ENCODE data around the gene CPNE2. TPM values are rescaled to one million over a fixed set of nuclear protein-coding genes. Genes with fewer than 3 reads are reported as not detected.

CPNE2 gene
- total RNA-seq, 1 experiment from 2014 or later: 43.4 TPM

DNA sequence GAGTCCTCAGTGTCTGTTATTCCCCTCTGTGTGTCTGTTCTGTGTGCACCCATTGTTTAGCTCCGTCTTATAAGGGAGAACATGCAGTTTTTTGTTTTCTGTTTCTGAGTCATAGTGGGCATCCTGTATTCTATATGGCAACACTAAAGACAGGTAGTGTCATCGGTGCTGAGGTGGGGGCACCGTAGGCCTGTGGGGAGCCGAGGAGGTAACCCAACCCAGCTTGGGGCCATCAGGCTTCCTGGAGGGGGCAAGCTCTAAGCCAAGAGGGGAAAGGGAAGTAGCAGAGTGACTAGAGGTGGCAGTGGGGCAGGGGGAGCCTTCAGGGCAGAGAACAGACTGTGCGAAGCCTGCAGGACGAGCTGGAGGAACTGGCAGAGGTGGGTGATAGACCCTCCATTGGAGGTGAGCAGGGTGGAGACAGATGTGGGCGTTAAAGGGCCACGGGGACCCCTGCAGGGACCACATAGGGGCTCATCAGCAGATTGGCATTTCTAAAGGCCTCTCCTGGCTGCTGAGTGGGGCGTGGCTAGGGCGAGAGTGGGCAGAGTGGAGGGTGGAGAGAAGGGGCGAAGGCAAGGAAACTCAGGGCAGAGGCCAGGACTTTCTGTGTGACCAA is 36.5 kb downstream of the CPNE2 start:
- POLR2A ChIA-PET: no interaction called here
- Histone ChIP-seq H3K4me1 (ENCODE audit: control insufficient read depth, insufficient read depth, low read length) (no peaks in the 10 kb centered on the region), H3K36me3 (ENCODE audit: control insufficient read depth, insufficient read depth, low read length) (no peaks in the 10 kb centered on the region), H3K4me3 (ENCODE audit: low read depth in 2 of 2, low read length in 2 of 2) (no peak overlapping the region), H3K27me3 (ENCODE audit: control insufficient read depth, insufficient read depth, low read length) (no peaks in the 10 kb centered on the region), H3K27ac (ENCODE audit: low read length) (no peak overlapping the region), H3K9me3 (ENCODE audit: control insufficient read depth, insufficient read depth, low read depth, low read length) (no peaks in the 10 kb centered on the region)
- intact Hi-C loops (cut with micrococcal nuclease; ENCODE audit: unreplicated experiment) (no loop called here), in situ Hi-C loops (cut with HindIII; ENCODE audit: low pct_unique_long_range_greater_than_20kb, low sequenced_read_pairs) (no loop called here)
- BruUV-seq (replicated peaks): no TSS peak
- CTCF ChIA-PET: no interaction called here
- TF ChIP-seq SIN3A (IDR thresholded peaks at IDR 0.05; ENCODE audit: borderline replicate concordance, insufficient read depth, low read depth, low read length): no peak
- no peak for TF ChIP-seq REST (IDR thresholded peaks at IDR 0.05; ENCODE audit: insufficient read depth in 1 of 2, low read depth in 2 of 2, low read length in 1 of 2)
- no peak for TF ChIP-seq POLR2AphosphoS5 (IDR thresholded peaks at IDR 0.05; ENCODE audit: low read depth, low read length)
- TF ChIP-seq, protein P1, sequence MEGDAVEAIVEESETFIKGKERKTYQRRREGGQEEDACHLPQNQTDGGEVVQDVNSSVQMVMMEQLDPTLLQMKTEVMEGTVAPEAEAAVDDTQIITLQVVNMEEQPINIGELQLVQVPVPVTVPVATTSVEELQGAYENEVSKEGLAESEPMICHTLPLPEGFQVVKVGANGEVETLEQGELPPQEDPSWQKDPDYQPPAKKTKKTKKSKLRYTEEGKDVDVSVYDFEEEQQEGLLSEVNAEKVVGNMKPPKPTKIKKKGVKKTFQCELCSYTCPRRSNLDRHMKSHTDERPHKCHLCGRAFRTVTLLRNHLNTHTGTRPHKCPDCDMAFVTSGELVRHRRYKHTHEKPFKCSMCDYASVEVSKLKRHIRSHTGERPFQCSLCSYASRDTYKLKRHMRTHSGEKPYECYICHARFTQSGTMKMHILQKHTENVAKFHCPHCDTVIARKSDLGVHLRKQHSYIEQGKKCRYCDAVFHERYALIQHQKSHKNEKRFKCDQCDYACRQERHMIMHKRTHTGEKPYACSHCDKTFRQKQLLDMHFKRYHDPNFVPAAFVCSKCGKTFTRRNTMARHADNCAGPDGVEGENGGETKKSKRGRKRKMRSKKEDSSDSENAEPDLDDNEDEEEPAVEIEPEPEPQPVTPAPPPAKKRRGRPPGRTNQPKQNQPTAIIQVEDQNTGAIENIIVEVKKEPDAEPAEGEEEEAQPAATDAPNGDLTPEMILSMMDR (IDR thresholded peaks at IDR 0.05): no peak
- TF ChIP-seq TCF7L2 (IDR thresholded peaks at IDR 0.05; ENCODE audit: low read depth, low read length): no peak
- ATAC-seq (no peak), DNase-seq (ENCODE audit: low read depth, low spot score) (no peak)

DNA sequence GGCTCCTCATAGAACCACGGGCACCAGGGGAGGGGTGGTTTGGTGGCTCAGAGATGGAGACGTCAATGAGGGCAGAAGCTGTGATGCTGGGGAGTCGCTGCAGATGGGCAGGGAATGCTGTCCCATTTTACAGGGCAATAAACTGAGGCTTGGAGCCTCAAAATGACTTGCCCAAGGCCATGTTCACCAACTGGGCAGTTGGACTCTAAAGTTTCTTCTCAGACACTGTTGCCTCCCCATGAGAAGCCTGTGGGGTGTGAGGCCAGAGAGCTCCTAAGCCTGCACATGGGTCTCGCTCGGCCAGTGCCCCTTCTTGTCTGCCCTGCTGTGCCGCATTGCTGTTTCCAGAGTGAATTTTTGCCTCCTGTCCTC is 38.6 kb downstream of the CPNE2 start:
- Histone ChIP-seq H3K27me3 (ENCODE audit: control insufficient read depth, insufficient read depth, low read length) (no peaks in the 10 kb centered on the region), H3K4me3 (ENCODE audit: low read depth in 2 of 2, low read length in 2 of 2) (no peak overlapping the region), H3K27ac (ENCODE audit: low read length) (no peak overlapping the region), H3K9me3 (ENCODE audit: control insufficient read depth, insufficient read depth, low read depth, low read length) (no peaks in the 10 kb centered on the region), H3K4me1 (ENCODE audit: control insufficient read depth, insufficient read depth, low read length) (no peaks in the 10 kb centered on the region), H3K36me3 (ENCODE audit: control insufficient read depth, insufficient read depth, low read length) (no peaks in the 10 kb centered on the region)
- TF ChIP-seq REST (IDR thresholded peaks at IDR 0.05; ENCODE audit: insufficient read depth in 1 of 2, low read depth in 2 of 2, low read length in 1 of 2) (no peak), POLR2AphosphoS5 (IDR thresholded peaks at IDR 0.05; ENCODE audit: low read depth, low read length) (no peak), SIN3A (IDR thresholded peaks at IDR 0.05; ENCODE audit: borderline replicate concordance, insufficient read depth, low read depth, low read length) (no peak), TCF7L2 (IDR thresholded peaks at IDR 0.05; ENCODE audit: low read depth, low read length) (no peak)
- TF ChIP-seq, protein P1 (IDR thresholded peaks at IDR 0.05): no peak
- DNase-seq (ENCODE audit: low read depth, low spot score) (no peak), ATAC-seq (no peak)
- ChIA-PET POLR2A (no interaction called here), CTCF (no interaction called here)
- intact Hi-C loops (cut with micrococcal nuclease; ENCODE audit: unreplicated experiment) (no loop called here), in situ Hi-C loops (cut with HindIII; ENCODE audit: low pct_unique_long_range_greater_than_20kb, low sequenced_read_pairs) (no loop called here)
- BruUV-seq (replicated peaks): no TSS peak
